NCI-H146 treated with DMSO at 0.1 percent for 48 hours (cell line): ENCODE results near the gene ZNF473.

ENCODE experiments used
- DNase-seq: peaks from one replicate; lab custom pipeline; 2025; ENCODE audit not compliant: unreplicated experiment; lab: John Stamatoyannopoulos, UW

Gene ZNF473

DNA sequence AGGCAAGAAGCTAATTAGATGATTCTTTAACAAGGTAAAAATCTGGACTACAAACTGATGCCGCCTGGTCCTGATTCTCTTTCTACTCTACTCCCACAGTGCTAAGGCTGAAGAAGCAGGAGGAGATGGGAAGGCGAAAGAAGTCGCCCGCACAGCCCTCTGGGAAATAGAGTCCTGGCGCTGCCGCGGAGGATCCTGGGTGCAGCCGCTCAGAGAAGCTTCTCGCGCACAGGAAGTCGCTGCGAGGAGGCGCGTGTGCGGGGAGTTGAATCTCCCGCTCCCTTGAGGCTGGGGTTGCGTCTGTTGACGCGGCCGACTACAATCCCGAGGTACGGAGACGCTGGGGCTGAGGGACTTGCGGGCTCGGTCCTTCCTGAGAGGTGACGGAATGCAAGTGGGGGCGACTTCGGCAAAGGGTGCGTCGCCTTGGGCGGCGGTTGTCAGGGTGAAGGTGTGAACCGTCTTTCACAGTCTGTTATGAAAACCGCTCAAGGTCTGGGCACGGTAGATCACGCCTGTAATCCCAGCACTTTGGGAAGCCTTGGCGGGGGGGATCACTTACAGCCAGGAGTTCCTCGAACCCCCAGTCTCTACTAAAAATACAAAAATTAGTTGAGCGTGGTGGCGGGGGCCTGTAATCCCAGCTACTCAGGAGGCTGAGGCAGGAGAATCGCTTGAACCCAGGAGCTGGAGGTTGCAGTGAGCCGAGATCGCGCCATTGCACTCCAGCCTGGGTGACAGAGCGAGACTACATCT lies at the start of gene ZNF473:
TSS of gene ZNF473 (plus strand) at position 212 of the 756 bp plus-strand sequence. CDS start 5,078 bp downstream, outside the sequence.
- peak; percentile 99 for DNase-seq

DNA sequence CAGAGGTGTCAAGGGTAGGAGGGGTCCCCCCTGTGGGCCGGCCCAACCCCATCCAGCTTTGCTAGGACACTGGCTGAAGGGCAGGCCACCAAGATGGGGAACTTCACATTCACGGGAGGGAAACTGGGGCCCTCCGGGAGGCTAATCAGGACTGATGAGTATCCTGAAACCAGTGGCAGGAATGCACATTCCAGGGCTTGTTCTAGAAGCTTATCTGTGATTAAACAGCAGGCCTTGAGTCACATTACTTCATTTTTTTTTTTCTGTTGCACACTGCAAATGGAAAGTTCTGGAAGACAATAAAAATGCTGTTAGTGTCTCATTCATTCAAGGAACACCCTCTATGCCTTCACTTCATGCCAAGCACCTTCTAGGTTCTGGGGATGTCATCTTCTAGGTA lies 49.3 kb upstream of the ZNF473 start:
- DNase-seq, result no peak

DNA sequence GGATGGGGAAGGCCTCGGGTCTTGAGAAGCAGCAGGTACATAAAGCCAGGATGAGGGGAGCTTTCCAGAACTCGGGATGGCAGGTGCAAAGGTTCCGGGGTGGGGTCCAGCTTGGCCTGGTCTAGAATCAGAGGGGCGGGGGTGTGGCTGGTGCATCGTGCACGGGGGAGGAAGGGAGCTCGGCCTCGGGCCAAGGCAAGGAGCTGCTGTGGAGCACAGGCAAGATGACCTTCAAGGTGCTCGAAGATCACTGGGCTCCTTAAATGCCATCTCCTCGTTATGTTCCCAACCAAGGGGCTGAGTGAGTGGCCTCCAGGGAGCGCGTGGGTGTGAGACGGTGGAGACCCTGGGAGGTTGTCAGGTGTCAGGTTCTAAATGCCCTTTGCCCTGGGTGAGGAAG lies 48.7 kb upstream of the ZNF473 start:
- no peak for DNase-seq

GRCh38 chr19:49977881-49978280 lies 47.9 kb upstream of the ZNF473 start:
- DNase-seq, result no peak

DNA sequence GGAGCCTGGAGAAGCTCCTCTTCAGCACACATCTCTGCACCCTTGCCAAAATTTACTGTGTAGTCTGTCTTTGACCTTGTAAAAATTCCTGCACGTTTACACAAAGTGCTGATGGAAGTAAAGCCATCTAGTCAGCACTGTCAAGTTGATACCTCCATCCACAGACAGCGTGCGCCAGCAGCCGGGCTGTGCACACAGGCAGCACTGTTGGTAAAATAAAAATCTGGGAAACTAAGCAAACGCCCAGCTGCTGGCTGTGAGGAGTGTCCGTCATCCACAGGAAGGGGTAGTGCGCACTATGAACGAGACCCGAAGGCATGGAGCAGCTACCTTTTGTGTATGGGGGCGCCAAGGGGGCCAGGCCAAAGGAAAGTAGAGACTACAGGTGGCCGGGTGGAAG lies 47.5 kb upstream of the ZNF473 start:
- no peak for DNase-seq

GRCh38 chr19:49981603-49982593 lies 43.9 kb upstream of the ZNF473 start:
- no peak for DNase-seq

- peak; percentile 51 for DNase-seq
Measured at GRCh38 chr19:49983645-49984229, 42.1 kb upstream of the ZNF473 start.

- no peak for DNase-seq
Measured at GRCh38 chr19:49984491-49984890, 41.3 kb upstream of the ZNF473 start.

- DNase-seq, result no peak
Measured at GRCh38 chr19:49985871-49986270, 39.9 kb upstream of the ZNF473 start.

GRCh38 chr19:49986354-49986753 lies 39.5 kb upstream of the ZNF473 start:
- DNase-seq, result no peak

- no peak for DNase-seq
Measured at GRCh38 chr19:49987159-49987698, 38.6 kb upstream of the ZNF473 start.

GRCh38 chr19:49988007-49988406 lies 37.8 kb upstream of the ZNF473 start:
- no peak for DNase-seq

DNA sequence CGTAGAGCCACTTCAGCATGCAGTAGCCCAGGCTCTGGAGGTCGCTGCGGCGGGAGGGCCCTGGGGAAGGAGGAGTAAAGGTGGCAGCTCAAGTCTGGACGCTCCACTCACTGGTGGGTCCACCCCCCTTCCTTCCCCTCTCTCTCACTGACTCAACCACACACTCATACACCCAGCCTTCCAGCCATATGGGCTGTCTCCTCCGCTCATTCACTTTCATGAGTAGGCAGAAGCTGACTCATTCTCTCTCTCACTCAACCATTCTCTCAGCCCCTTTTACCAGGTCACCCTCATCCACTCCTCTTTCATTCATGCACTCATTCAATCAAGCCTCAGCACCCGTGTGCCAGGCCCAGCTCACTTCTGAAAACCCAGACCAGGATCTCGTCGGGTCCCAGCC lies 37.4 kb upstream of the ZNF473 start:
- DNase-seq, result no peak

GRCh38 chr19:49997709-49998108 lies 28.1 kb upstream of the ZNF473 start:
- no peak for DNase-seq

DNA sequence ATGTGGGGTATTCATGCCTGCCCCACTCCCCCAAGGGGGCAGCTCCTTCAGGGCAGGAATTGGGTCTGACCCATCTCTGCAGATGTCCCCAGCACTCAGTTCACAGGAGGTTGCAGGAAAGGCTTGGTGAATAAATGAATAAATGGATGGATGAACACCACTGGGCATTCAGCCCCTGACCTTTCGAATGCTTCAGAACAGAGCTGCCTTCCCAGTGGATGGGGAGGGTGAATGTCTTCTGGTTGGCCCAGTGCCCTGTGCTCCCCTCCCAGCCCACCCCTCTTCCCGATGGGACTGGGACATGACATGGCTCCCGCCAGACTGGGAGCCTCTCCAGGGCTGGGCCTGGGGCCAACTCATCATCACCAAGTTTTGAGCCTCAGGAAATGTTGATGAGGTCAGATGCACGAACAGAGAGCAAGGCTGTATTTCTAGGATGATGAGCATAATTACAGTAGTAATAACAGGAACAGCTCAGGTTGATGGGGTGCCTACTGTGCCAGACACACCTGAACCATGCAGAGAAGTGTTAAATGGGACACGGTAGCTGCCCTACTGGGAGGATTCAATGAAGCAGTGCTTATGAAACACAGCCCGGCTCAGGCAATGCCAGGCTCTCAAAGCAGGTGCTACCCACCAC lies 26.3 kb upstream of the ZNF473 start:
- DNase-seq, result no peak

GRCh38 chr19:50000038-50000840 lies 25.6 kb upstream of the ZNF473 start:
- DNase-seq, result no peak

DNA sequence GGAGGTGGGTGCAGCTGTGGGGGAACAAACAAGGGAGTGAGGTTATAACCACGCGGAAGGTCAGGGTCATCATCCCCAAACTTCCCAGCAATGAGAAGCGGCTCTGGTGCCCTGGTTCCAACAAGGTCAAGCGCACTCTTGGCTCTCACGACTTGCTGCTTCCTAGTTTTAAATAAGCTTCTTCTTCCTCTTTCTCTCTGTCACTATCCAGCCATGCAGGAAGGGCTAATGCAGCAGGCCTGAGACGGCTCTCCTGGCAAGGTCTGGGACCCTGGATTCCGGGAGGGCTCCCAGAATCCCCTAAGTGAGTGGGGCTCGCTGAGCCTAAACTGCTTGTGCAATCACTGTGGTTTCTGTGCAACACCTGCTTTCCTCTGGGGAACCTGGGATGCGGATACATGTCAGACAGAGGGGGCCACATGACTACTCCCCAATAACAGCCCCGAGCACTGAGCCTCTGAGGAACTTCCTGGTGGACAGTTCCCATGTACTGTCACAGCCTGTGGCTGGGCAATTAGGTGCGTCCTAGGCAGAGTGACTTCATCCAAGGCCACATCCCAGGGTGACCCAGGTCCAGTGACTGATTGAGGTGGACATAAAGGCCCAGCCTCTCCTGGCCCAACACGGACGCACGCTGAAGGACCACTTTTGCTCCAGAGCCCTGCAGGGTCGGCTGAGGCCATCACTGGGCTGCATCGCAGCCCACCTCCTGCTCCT lies 24.8 kb upstream of the ZNF473 start:
- no peak for DNase-seq

DNA sequence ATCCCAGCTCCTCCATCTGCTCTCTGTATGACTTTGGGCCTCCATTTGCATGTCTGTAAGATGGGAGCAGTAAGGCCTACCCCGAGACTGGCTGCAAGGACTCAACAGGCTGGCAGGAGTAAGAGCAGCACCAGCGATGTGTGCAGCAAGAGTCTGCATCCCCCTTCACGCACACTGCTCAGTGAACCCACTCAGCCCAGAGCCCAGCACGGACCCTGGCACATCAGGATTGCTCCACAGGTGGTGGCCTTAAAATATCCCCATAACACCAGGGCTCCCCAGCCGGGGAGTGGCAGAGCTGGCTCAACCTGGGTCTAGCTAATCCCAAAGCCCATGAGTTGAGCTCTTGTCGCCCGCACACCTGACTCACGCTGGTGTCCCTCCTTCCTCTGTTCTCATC lies 24.0 kb upstream of the ZNF473 start:
- no peak for DNase-seq

DNA sequence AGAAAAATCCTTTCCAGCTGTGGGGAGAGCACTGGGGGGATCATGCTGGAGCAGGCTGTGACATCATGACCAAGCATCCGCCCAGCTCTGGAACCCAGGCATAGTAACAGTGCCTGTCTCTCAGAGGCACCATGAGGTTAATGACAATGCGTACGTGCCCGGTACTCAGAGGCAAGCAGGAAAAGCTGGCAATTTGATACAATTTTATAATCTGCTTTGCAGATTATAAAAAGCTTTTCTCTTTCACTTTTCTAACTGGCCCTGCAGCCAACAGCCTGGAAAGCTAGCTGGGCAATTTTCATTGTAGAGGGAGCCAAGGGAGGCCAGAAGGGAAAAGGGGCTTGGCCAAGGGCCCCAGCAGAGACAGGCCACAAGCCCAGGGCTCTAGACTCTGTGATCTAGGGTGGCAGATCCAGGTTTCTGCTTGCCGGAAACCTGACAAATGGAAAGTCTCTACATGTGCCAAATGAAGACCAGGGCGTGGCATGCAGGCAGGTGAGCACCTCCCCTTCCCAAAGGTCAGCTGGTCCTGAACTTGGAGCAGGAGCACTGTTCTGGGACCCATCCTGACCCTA lies 23.3 kb upstream of the ZNF473 start:
- DNase-seq, result no peak
